Activated CD8-positive, alpha-beta memory T cell treated with anti-CD3 and anti-CD28 coated beads for 36 hours (primary cell): ENCODE results near the gene CSTPP1. TPM values are rescaled to one million over a fixed set of nuclear protein-coding genes. Genes with fewer than 3 reads are reported as not detected.
"Not testable (repeated sequence)": the region's sequence is repeated elsewhere in the genome, so short reads cannot be mapped to it uniquely, and the experiment has no call there.

ENCODE experiments used
- CTCF ChIA-PET: fragments of 350-600 bp; sonication (Branson Sonifier 250); formaldehyde crosslinking; loops from one replicate; lab custom pipeline; 2021; ENCODE audit warnings: antibody characterized with exemption; lab: Charles Lee
- POLR2A ChIA-PET: fragments of 350-600 bp; sonication (Branson Sonifier 250); formaldehyde crosslinking; loops from one replicate; lab custom pipeline; 2021; ENCODE audit warnings: antibody characterized with exemption; lab: Charles Lee
- total RNA-seq, 2 experiments: library from RNA; stranded (reverse); gene quantifications; one replicate each; pipeline ENCODE4 v1.2.3, GENCODE V29; 2021

The CSTPP1 gene
- total RNA-seq, 2 experiments from 2014 or later: 15.7 to 16.0 TPM

- ChIA-PET POLR2A (no interaction called here), CTCF (interaction anchor here (1.8 kb wide), 1 partner anchor 9 kb away, joined by 5 read pairs; no protein-coding TSS in a partner anchor)
Measured at GRCh38 chr11:46942172-46942571, 5.6 kb downstream of the CSTPP1 start.

GRCh38 chr11:46944356-46945075 lies 8.0 kb downstream of the CSTPP1 start:
- ChIA-PET POLR2A (no interaction called here), CTCF (interaction anchor here (0.7 to 1.0 kb wide), 2 partner anchors 9 to 25 kb away, joined by 3 to 8 read pairs; no protein-coding TSS in a partner anchor)

- ChIA-PET CTCF (no interaction called here), POLR2A (no interaction called here)
Measured at GRCh38 chr11:46947399-46948077, 11.0 kb downstream of the CSTPP1 start.

- ChIA-PET POLR2A (interaction anchor here (0.6 kb wide), 1 partner anchor 279 kb away, joined by 3 read pairs; no protein-coding TSS in a partner anchor), CTCF (no interaction called here)
Measured at GRCh38 chr11:46948378-46949131, 12.0 kb downstream of the CSTPP1 start.

DNA sequence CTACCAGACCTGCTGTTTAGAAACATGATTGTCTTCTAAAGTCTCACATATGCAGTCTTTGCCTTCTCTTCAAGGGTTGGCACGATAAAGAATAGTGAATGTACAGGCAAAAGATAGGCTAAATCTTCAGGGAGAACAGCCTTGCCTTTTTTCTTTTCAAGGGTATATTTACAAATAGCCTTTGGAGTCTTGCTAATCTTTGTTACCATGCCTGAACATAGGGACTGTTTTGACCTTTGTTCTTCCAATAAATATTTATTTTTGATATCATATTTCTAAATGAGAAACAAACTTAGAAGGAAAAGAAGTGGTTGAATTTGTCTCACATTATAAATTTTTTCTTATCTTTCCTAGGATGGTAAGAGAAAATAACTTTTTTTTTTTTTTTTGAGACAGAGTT lies 12.7 kb downstream of the CSTPP1 start:
- POLR2A ChIA-PET: no interaction called here
- CTCF ChIA-PET: no interaction called here

DNA sequence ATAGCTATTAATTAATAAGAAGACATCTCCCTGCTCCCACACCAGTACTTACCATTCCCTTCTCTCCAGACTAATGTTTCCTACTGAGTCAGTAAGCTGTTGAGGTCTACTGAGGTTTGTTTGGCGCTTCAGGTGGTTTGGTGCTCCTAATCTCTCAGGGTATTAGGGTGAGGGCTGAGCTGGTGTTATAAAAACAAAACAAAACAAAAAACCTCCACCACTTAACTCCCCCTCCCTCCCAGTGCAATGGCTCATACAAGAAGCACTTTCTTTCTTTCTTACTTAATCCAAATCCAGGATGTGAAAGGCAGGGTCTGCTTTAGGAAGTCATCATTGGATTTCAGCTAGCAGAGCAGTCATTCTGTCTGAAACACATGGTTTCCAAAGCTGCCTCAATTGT lies 15.3 kb downstream of the CSTPP1 start:
- CTCF ChIA-PET: interaction anchor here (1.5 to 1.7 kb wide), 2 partner anchors 10 to 67 kb away, joined by 5 read pairs; no protein-coding TSS in a partner anchor
- POLR2A ChIA-PET: no interaction called here

- ChIA-PET CTCF (interaction anchor here (1.5 to 1.7 kb wide), 2 partner anchors 10 to 68 kb away, joined by 5 read pairs; no protein-coding TSS in a partner anchor), POLR2A (no interaction called here)
Measured at GRCh38 chr11:46952553-46952952, 16.0 kb downstream of the CSTPP1 start.

- ChIA-PET POLR2A (no interaction called here), CTCF (no interaction called here)
Measured at GRCh38 chr11:46953093-46953492, 16.5 kb downstream of the CSTPP1 start.

DNA sequence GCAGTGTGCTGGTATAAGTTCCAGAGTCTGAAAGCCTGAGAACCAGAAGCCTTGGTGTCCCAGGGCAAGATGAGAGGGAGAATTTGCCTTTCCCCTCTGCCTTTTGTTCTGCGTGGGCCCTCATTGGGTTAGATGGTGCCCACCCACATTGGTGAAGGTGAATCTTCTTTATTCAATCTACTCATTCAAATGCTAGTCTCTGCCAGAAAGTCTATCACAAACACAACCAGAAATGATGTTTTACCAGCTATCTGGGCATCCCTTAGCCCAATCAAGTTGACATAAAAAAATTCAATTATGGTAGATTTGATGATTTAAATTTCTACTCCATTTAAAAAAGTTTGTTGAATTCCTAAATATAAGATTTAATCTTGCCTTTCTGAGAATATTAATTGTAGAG lies 22.2 kb downstream of the CSTPP1 start:
- CTCF ChIA-PET: interaction anchor here (0.6 kb wide), 1 partner anchor 73 kb away, joined by 5 read pairs; no protein-coding TSS in a partner anchor

GRCh38 chr11:46961041-46961440 lies 24.5 kb downstream of the CSTPP1 start:
- ChIA-PET CTCF (no interaction called here), POLR2A (no interaction called here)

More for the DNA sequence above, 22.2 kb downstream of the CSTPP1 start:
- POLR2A ChIA-PET: no interaction called here

GRCh38 chr11:46961886-46962285 lies 25.3 kb downstream of the CSTPP1 start:
- POLR2A ChIA-PET: not testable (repeated sequence)

DNA sequence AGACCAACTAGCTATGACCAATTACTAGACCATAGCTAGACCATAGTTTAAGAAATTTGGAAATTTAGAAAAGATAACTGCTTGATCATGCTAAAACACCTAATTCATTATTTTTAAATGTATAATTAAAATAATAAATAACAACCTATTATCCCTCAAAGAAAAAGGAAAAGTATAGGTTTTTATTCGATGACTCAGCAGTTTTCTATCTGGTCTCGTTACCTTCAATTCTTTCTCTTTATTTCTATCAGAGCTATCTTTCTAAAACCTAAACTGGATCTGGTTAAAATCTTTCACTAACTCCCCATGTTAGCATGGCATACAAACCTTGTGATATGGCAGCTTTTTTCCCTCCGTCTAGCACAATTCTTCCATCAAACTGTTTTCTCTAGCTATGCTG lies 27.3 kb downstream of the CSTPP1 start:
- ChIA-PET CTCF (interaction anchor here (1.3 kb wide), 1 partner anchor 12 kb away, joined by 4 read pairs; no protein-coding TSS in a partner anchor), POLR2A (no interaction called here)

More at GRCh38 chr11:46961886-46962285, 25.3 kb downstream of the CSTPP1 start:
- CTCF ChIA-PET: not testable (repeated sequence)

DNA sequence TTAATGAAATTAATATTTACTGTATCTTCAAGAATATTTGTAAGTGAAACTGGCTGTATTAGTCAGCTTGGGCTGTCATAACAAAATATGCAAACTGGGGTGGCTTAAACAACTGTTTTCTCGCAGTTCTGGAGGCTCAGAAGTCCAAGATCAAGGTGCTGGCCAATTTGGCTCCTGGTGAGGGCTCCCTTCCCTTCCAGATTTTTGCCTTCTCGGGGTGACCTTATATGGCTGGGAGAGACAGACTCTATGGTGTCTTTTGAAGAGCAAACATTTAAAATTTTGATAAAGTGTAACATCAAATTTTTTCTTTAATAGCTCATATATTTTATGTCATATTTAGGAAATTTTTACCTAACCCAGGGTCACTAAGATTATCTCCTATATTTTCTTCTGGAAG lies 30.2 kb downstream of the CSTPP1 start:
- POLR2A ChIA-PET: no interaction called here
- CTCF ChIA-PET: no interaction called here

DNA sequence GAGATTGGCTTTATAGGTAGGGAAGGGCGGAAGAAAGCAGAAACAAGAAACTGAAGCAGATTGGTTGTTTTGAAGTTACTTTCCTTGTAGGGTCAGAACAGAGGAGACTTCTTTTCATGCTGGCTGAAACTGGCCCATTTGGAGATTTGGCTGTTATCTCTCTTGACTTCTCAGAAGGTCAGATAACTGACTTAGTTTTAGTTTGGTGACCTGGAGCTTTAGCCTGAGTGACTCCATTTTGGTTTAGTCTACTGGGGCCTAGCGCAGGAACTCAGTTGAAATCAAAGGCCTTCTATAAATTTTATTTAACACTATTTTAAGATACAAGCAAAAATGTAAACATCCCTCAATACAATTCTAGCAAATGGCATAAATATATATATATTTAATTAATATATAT lies 31.4 kb downstream of the CSTPP1 start:
- CTCF ChIA-PET: no interaction called here
- POLR2A ChIA-PET: no interaction called here

DNA sequence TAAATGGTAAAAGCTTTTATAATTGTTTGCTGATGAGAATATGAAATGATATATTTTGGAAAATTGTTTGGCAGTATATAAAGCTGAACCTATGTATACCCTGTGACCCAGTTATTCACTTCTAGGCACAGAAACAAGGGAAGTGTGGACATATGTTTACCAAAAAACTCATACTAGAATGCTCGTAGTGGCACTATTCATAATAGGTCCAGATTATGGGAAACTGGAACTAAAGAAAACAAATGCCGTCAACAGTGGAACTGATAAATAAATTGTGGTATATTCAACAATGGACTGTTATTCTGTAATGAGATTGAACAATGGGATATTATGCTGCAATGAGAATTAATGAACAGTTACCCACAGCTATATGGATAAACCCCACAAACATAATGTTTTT lies 32.8 kb downstream of the CSTPP1 start:
- POLR2A ChIA-PET: no interaction called here
- CTCF ChIA-PET: no interaction called here

GRCh38 chr11:46970913-46971625 lies 34.5 kb downstream of the CSTPP1 start:
- CTCF ChIA-PET: no interaction called here

DNA sequence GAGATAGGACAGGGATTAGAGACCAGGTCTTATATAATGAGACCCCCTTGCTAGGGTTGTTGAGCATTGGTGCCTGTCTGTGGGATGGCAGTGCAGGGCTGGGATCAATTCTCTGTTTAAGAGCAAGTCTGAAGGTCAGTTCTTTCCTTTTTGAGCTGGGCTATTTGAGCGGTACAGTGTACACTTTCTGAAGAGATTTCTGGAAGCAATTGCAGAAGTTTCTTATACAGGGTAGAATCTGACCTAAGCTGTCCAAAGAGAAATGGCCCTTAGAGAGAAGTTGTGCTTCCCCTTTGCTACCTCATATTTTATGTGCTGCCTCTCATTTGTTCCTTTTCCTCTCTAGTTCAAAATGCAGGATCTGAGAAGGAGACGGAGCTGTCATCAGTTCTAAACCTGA lies 35.8 kb downstream of the CSTPP1 start:
- ChIA-PET CTCF (no interaction called here), POLR2A (no interaction called here)

More at GRCh38 chr11:46970913-46971625, 34.5 kb downstream of the CSTPP1 start:
- POLR2A ChIA-PET: no interaction called here

DNA sequence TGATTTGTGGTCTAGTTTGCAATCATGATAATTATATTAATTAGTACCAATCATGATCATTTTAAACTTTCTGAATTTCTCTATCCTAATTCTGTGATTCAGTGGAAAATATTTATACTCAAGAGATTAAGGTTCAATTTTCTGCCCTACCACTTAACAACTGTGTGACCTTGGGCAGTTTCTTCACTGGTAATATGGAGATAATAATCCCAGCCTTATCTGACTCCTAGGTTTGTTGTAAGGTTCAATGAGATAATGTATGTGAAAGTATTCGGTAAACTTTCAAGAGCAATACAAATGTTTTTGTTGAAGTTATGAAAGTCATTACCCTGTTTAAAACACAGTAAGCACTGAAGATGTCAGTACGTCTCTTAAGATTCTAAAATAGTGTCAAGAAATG lies 36.3 kb downstream of the CSTPP1 start:
- POLR2A ChIA-PET: no interaction called here
- CTCF ChIA-PET: no interaction called here
